HG02943 (cell line): ENCODE data around the gene OR2G6.
"Not testable (repeated sequence)": the region's sequence is repeated elsewhere in the genome, so short reads cannot be mapped to it uniquely, and the experiment has no call there.

Experiments
- ATAC-seq: cut with Tn5 transposase; IDR thresholded peaks from one replicate; pipeline ENCODE4 v1.9.1; 2021; ENCODE audit warnings: mild to moderate bottlenecking, low read depth, moderate library complexity; ENCODE audit not compliant: unreplicated experiment

Gene OR2G6

GRCh38 chr1:248573856-248574255, 66.0 kb downstream of the OR2G6 start:
- not testable (repeated sequence) for ATAC-seq

- not testable (repeated sequence) for ATAC-seq
These were observed 66.8 kb downstream of the OR2G6 start, which contains the start of gene OR2T34 for GRCh38 chr1:248574657-248575056. Gene OR2T34, minus strand, starts transcription at chr1:248574757. Its CDS starts 0 bp downstream, at chr1:248574757.

GRCh38 chr1:248576260-248576980, 68.5 kb downstream of the OR2G6 start:
- no peak for ATAC-seq
